GM21447 (cell line): ENCODE measurements around the gene NRXN3.

Experiments
- ATAC-seq: cut with Tn5 transposase; IDR thresholded peaks from one replicate; pipeline ENCODE4 v1.9.1; 2021; ENCODE audit not compliant: unreplicated experiment

The NRXN3 gene

DNA sequence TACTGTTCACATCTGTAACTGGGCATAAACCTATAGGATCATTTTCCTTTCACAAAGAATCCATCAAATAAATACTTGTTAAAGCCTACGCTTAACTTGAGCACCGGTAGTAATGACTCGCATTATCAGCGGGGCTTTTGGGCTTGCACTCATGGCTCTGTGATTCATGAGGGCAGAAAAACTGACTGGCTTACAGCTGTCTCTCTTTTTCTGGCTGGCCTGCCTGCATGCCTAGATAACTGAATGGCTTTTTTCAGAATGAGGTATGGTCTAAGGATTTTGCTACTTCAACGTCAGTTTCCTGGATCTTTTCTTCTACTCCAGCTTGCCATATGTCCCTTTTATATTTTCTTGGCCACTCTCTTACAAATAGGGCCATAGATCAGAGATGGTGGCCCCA, 531.1 kb downstream of the NRXN3 start:
- ATAC-seq = no peak

DNA sequence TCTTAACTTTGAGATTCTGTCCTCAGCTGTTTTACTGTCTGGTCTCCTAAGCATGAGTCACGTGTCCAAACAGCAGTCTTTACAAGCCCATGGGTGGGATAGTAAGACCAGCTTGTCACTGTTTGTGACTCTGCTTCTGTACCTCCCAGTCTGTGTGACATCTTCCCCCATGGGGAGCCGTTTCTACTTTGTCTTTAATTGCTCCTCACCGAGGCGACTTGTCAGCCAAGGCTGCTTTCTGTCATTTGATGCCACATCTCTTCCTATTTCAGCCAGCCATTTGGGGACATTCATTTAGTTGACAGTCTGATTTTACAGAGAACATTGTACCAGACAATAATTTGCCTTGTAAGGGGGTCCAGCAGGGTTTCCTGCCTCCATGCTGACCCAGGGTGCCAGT, 534.8 kb downstream of the NRXN3 start:
- no peak for ATAC-seq

- no peak for ATAC-seq
Measured at GRCh38 chr14:78705989-78706388, 535.8 kb downstream of the NRXN3 start.

DNA sequence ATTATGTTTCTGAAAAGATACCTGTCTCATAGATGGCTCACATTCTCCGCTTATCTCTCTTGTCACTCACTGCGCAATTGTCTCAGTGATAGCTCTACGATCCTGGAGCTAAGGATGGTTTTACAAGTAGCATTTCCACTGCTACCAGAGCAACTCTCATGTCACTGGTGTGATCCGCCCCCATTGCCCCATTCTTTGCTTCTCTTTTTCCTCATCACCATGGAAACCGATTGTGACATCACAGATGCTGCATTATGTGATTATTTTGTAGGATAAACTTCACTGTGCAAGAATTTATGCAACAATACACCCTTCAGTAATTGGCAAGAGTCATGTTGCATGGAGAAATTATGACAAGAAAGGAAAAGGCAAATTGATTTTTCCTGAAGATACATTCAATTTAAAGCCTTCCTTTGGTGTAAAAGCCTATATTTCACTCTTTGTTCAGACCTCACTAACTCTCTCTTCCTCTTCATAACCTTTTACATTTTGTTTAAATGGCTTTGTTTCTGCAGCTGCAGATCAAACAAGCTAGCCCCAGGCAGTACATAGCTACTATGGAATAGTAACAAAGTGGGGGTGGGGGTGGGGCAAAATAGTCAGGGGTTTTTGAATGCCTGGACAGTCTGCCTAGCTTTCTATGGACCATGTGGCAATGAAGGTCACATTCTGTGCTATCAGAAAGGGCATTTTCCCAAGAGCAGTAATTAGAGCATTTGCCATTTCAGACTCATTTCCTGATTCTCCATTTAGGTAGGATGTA, 539.8 kb downstream of the NRXN3 start:
- no peak for ATAC-seq

GRCh38 chr14:78710963-78711362, 540.8 kb downstream of the NRXN3 start:
- ATAC-seq = no peak

DNA sequence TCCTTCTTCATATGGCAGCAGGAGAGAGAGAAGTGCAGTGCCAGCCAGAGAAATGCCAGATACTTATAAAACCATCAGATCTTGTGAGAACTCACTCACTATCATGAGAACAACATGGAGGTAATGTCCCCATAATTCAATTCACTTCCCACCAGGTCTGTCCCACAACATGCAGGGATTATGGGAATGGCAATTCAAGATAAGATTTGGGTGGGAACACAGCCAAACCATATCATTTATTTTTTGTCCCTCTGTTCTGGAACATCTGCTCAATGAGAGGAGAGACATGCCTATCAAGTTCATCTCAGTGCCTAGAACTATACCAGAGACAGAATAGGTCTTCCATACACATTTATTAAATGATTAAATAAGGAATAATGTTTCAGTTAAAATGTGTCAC, 543.5 kb downstream of the NRXN3 start:
- ATAC-seq = no peak

- ATAC-seq = no peak
Measured at GRCh38 chr14:78714711-78715110, 544.5 kb downstream of the NRXN3 start.

GRCh38 chr14:78721756-78722480, 551.7 kb downstream of the NRXN3 start:
- ATAC-seq = no peak

- ATAC-seq = no peak
Measured at GRCh38 chr14:78725086-78725485, 554.9 kb downstream of the NRXN3 start.

DNA sequence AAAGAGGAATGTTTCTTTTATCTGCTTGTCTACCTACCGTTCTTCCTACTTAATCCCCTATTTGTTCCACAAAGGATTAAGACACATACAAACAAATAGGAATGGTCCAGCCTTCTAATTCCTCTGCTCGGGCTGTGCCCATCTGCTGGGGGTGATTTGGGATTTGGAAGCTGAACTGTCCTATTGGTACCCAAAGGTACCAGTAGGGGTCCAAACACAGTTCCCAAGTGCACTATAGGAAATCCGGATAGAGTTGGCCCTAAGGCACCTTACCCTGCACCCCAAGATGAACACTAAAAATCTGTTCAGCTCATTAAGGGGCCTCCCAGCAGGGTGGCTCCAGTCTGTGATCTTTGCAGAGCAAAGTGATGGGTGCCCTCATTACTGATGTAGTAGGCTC, 566.9 kb downstream of the NRXN3 start:
- no peak for ATAC-seq

- no peak for ATAC-seq
Measured at GRCh38 chr14:78737601-78738000, 567.4 kb downstream of the NRXN3 start.

- ATAC-seq = no peak
Measured at GRCh38 chr14:78746086-78746595, 576.0 kb downstream of the NRXN3 start.

GRCh38 chr14:78747813-78748212, 577.6 kb downstream of the NRXN3 start:
- no peak for ATAC-seq

- ATAC-seq = no peak
Measured at GRCh38 chr14:78752518-78753188, 582.5 kb downstream of the NRXN3 start.

DNA sequence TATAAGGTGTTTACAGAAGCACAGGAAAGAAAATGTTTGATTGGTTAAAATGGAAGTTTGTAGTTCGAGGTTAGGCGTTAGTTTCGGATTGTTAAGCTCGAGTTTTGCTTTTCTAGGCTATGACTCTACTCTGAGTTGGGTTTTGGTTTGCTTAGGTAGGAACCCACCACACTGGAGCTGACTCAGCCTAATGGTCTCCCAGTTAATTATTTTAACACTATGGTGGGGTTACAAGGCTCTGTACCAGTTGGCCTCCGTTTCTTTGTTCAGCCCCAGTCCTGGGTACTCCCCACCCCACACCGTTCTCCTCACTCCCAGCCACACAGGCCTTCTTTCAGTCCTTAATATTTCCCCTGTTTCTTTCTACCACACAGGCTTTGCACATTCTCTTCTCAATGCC, 583.9 kb downstream of the NRXN3 start:
- ATAC-seq = no peak

GRCh38 chr14:78758333-78758732, 588.2 kb downstream of the NRXN3 start:
- ATAC-seq = no peak

- no peak for ATAC-seq
Measured at GRCh38 chr14:78762331-78762730, 592.2 kb downstream of the NRXN3 start.

GRCh38 chr14:78763746-78764145, 593.6 kb downstream of the NRXN3 start:
- no peak for ATAC-seq

GRCh38 chr14:78764240-78764639, 594.1 kb downstream of the NRXN3 start:
- ATAC-seq = no peak

GRCh38 chr14:78764645-78765044, 594.5 kb downstream of the NRXN3 start:
- no peak for ATAC-seq

GRCh38 chr14:78767436-78767835, 597.3 kb downstream of the NRXN3 start:
- ATAC-seq = no peak

DNA sequence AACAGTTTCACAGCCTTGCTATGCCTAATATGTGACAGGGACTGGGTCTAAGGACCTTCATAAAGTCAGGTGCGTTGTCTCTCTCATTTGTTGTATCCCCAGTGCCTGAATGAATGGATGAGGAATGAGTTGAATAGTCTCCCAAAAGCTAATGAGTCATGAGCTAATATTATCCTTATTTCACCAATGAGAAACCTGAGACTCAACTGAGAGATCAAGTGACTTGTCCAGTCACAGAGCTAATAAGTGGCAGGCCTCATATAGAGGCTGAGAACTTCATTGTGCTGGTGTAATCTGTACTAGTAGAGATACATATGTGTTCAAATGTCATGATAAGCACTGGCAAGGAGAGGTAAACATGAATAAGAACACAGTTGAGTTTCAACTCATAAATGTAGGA, 612.4 kb downstream of the NRXN3 start:
- ATAC-seq = no peak
